ENCODE data around the gene FOXL1.

Gene FOXL1

DNA sequence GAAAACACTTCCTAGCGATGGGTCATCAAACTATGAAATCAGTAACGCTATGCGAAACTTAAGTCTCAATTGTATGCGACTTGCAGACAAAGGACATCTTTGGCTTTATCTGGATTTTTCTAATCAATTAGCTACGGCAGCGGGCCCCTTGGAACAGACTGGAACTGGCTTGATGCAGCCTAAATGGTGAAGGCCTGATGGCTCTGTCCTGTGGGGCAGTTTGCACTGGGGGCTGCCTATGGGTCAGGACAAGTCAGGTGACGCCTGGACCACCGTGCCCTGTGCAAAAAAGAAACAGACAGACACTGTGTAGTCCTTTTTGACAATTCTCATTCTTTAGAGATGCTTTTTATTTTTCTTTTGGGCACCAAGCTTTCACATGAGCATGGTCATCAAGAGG lies 45.3 kb upstream of the FOXL1 start:
- in situ Hi-C loops (cut with HindIII; ENCODE audit: low sequenced_read_pairs) = no loop called here
- H3K4me3 ChIP-seq (ENCODE audit: low read depth, low read length) = no peak overlapping the region
- TF ChIP-seq, protein P1, sequence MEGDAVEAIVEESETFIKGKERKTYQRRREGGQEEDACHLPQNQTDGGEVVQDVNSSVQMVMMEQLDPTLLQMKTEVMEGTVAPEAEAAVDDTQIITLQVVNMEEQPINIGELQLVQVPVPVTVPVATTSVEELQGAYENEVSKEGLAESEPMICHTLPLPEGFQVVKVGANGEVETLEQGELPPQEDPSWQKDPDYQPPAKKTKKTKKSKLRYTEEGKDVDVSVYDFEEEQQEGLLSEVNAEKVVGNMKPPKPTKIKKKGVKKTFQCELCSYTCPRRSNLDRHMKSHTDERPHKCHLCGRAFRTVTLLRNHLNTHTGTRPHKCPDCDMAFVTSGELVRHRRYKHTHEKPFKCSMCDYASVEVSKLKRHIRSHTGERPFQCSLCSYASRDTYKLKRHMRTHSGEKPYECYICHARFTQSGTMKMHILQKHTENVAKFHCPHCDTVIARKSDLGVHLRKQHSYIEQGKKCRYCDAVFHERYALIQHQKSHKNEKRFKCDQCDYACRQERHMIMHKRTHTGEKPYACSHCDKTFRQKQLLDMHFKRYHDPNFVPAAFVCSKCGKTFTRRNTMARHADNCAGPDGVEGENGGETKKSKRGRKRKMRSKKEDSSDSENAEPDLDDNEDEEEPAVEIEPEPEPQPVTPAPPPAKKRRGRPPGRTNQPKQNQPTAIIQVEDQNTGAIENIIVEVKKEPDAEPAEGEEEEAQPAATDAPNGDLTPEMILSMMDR (IDR thresholded peaks at IDR 0.05; ENCODE audit: low read depth, low read length, missing control alignments) = no peak
- no peak for DNase-seq (ENCODE audit: low read depth)

DNA sequence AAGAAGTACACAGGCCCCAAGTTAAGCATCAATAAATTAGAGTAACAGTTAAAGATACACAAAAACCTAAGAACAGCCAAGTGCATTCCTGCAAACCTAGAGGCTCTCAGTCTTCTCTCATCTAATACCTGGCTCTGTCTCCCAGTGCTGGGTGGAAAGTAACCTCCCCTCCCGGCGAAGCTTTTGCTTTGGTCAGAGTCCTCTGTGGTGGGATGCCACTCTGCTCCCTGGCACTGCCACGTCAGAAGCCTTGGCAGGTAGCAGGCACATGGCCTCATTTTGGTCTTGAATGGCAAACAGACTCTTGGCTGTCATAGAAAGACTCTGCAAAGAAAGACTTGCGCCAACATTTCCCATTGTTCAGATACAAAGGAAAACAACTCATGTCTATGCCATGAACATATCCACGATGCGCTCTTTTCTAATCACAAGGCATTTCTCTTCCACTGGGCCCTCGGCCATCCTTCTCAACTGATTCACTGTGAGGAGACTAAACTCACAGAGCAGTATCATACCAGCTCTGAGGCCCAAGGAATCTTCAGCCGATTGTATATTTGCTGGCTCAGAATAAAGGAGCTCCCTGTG lies 44.5 kb upstream of the FOXL1 start:
- TF ChIP-seq, protein P1 (IDR thresholded peaks at IDR 0.05; ENCODE audit: low read depth, low read length, missing control alignments) = no peak
- H3K4me3 ChIP-seq (ENCODE audit: low read depth, low read length) = no peak overlapping the region
- in situ Hi-C loops (cut with HindIII; ENCODE audit: low sequenced_read_pairs) = no loop called here
- DNase-seq (ENCODE audit: low read depth) = no peak

DNA sequence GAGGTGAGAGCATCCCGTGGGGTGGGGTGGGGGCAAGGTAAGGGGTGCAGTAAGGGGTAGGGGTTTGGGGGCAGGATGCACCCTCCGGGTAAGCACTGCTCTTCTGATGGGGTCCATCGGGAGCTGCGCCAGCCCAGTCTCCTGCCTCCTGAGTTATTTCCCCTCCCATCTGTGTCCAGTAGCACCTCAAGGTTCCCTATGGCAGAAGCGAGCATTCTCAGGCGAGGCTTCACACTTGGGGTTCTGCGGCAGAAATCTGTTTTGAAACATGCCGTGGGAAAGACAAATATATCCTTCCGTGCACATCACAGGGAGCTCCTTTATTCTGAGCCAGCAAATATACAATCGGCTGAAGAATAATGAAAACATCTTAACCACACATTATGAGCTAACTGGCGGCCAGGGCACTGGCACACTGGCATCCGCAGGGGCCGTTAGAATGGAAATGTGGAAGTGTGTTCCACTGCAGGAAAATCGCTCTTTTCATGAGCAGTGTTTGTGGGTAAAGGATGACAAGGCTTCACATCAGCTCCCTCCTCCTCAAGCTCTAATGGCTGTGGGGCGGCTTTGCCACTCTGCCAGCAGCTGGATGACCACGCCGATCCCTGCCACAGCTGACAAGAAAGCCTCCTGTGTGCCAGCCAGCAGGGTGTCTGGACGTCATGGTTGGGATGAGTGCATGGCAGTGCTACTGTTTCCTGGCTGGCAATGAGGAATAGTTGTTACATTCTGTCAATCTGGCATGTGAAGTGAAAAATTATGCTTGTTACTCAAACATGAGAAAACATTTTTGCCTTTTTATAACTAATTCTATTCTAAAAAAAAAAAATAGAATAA lies 43.4 kb upstream of the FOXL1 start:
- TF ChIP-seq, protein P1 (IDR thresholded peaks at IDR 0.05; ENCODE audit: low read depth, low read length, missing control alignments) = no peak
- peak; percentile 59 for DNase-seq (ENCODE audit: low read depth)
- H3K4me3 ChIP-seq (ENCODE audit: low read depth, low read length) = no peak overlapping the region
- in situ Hi-C loops (cut with HindIII; ENCODE audit: low sequenced_read_pairs) = no loop called here

DNA sequence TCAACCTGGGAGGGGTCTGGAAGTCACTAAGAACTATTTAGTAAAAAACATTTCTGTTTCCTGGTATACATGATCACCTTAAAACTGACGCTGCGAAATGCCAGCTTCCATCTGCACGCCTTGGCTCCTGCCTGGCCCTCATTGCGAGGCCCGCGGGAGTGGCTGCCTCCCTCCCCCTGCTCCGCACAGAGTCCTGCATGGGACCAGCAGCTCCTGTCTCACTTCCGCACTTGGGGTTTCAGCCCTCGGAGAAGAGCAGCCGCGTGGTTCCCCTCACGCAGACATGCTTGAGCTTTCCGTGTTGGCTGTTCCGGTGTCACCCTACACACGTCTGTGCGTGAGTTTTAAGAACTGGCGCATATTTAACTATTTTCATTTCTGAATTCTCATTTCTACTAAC lies 41.7 kb upstream of the FOXL1 start:
- TF ChIP-seq, protein P1 (IDR thresholded peaks at IDR 0.05; ENCODE audit: low read depth, low read length, missing control alignments) = no peak
- no peak for DNase-seq (ENCODE audit: low read depth)
- H3K4me3 ChIP-seq (ENCODE audit: low read depth, low read length) = no peak overlapping the region
- in situ Hi-C loops (cut with HindIII; ENCODE audit: low sequenced_read_pairs) = no loop called here

DNA sequence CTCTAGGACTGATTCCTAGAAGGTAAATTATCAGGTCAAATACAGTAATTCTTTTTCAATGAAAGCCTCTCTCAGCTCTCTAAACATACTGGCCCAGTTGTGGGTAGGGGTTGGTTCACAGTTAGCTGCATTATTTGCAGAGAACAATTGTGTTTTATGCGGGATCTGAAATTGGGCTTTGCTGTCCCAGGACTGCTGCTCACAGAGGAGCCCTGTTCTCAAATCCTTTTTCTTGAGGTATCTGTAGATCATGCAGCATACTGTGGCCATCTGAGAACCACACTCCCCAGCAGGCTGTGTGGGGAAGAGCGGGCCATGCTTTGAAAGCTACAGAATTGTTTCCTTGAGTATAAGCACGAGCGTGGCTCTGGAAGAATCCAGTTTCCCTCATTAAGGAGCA lies 40.9 kb upstream of the FOXL1 start:
- H3K4me3 ChIP-seq (ENCODE audit: low read depth, low read length) = no peak overlapping the region
- in situ Hi-C loops (cut with HindIII; ENCODE audit: low sequenced_read_pairs) = no loop called here
- DNase-seq (ENCODE audit: low read depth) = no peak
- TF ChIP-seq, protein P1 (IDR thresholded peaks at IDR 0.05; ENCODE audit: low read depth, low read length, missing control alignments) = no peak

DNA sequence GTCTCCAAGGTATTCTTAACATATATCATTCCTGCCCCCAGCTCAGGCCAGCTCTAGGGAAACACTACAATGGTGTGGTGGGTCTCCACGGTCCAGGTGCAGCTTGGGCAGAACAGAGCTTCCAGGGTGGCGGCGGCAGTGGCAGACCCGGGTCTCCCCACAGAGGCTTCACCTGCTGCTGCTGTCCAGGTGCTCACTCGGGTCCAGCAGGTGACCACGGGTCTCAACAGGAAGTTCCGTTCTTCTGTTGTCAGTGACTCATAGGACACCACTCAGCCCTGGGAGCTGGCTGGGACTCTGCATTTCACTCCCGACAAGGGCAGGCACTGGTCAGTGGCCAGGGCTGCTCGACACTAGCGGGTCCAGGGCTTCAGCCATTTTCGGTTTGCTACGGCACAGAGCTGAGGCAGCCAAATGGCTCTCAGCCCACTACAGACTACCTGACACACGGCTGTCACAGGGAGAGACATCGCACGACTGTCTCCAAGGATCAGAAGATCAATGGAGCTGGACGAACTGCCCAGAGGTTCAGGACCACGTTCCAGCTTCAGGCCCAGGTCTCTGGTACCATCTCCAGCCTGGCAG lies 40.1 kb upstream of the FOXL1 start:
- in situ Hi-C loops (cut with HindIII; ENCODE audit: low sequenced_read_pairs) = no loop called here
- no peak for DNase-seq (ENCODE audit: low read depth)
- TF ChIP-seq, protein P1 (IDR thresholded peaks at IDR 0.05; ENCODE audit: low read depth, low read length, missing control alignments) = no peak
- H3K4me3 ChIP-seq (ENCODE audit: low read depth, low read length) = no peak overlapping the region

Data from astrocyte of the cerebellum (primary cell).